HepG2 (cell line): ENCODE data around the gene RBCK1. TPM values are rescaled to one million over a fixed set of nuclear protein-coding genes. Genes with fewer than 3 reads are reported as not detected.

ENCODE experiments used
- ARNT2 ChIP-seq: sonication (generic); formaldehyde crosslinking; IDR thresholded peaks from 2 replicates; pipeline ENCODE4 v1.8.0; 2022; ENCODE audit warnings: mild to moderate bottlenecking, low read depth, missing genetic modification reagents, moderate library complexity
- DPF2 ChIP-seq: sonication (generic); formaldehyde crosslinking; IDR thresholded peaks from 2 replicates; pipeline ENCODE4 v1.4.0; 2020; ENCODE audit warnings: mild to moderate bottlenecking, low read depth, missing genetic modification reagents, borderline replicate concordance
- FOXC1 ChIP-seq: sonication (generic); formaldehyde crosslinking; IDR thresholded peaks from 2 replicates; pipeline ENCODE4 v1.8.0; 2022; ENCODE audit warnings: mild to moderate bottlenecking, missing genetic modification reagents, borderline replicate concordance
- HDAC1 ChIP-seq: sonication (generic); formaldehyde crosslinking; IDR thresholded peaks from 2 replicates; pipeline ENCODE4 v1.5.1; 2020; ENCODE audit warnings: mild to moderate bottlenecking, missing genetic modification reagents
- ISL2 ChIP-seq: sonication (generic); formaldehyde crosslinking; IDR thresholded peaks from 2 replicates; pipeline ENCODE4 v1.5.0; 2020; ENCODE audit warnings: missing genetic modification reagents
- MTF1 ChIP-seq: sonication (generic); formaldehyde crosslinking; IDR thresholded peaks from 2 replicates; pipeline ENCODE4 v1.5.0; 2020; ENCODE audit warnings: missing genetic modification reagents
- NFE2 ChIP-seq: sonication (generic); formaldehyde crosslinking; IDR thresholded peaks from 2 replicates; pipeline ENCODE4 v1.4.0; 2020; ENCODE audit warnings: missing genetic modification reagents
- REPIN1 ChIP-seq: sonication (generic); formaldehyde crosslinking; IDR thresholded peaks from 2 replicates; pipeline ENCODE4 v1.8.0; 2022; ENCODE audit warnings: missing genetic modification reagents, low read depth, mild to moderate bottlenecking, borderline replicate concordance
- SMYD3 ChIP-seq: sonication (generic); formaldehyde crosslinking; IDR thresholded peaks from 2 replicates; pipeline ENCODE4 v1.8.1; 2023; ENCODE audit warnings: mild to moderate bottlenecking, missing genetic modification reagents
- SSRP1 ChIP-seq: IDR thresholded peaks from 2 replicates; pipeline ENCODE4 v1.6.1; 2016; ENCODE audit warnings: control low read depth
- SYNCRIP ChIP-seq: fragments of 200-400 bp; formaldehyde crosslinking; IDR thresholded peaks from 2 replicates; pipeline ENCODE4 v1.6.1; 2018; ENCODE audit warnings: mild to moderate bottlenecking, low read depth, low read length; ENCODE audit not compliant: insufficient read depth
- THAP7 ChIP-seq: sonication (generic); formaldehyde crosslinking; IDR thresholded peaks from 2 replicates; pipeline ENCODE4 v1.8.1; 2023; ENCODE audit warnings: mild to moderate bottlenecking, missing genetic modification reagents
- TRAFD1 ChIP-seq: sonication (generic); formaldehyde crosslinking; IDR thresholded peaks from 2 replicates; pipeline ENCODE4 v1.5.1; 2020; ENCODE audit warnings: missing genetic modification reagents, mild to moderate bottlenecking, borderline replicate concordance
- ZBED4 ChIP-seq: sonication (generic); formaldehyde crosslinking; IDR thresholded peaks from 2 replicates; pipeline ENCODE4 v1.4.0; 2020; ENCODE audit warnings: missing genetic modification reagents, borderline replicate concordance
- ZBTB38 ChIP-seq: sonication (generic); formaldehyde crosslinking; IDR thresholded peaks from 2 replicates; pipeline ENCODE4 v1.5.1; 2020; ENCODE audit warnings: mild to moderate bottlenecking, missing genetic modification reagents
- ZFP36 ChIP-seq: fragments of 150-350 bp; IDR thresholded peaks from 2 replicates; pipeline ENCODE4 v1.6.1; 2018; ENCODE audit warnings: borderline replicate concordance, low read length, low read depth; ENCODE audit not compliant: partially characterized antibody
- ZFX ChIP-seq: sonication (generic); formaldehyde crosslinking; IDR thresholded peaks from 2 replicates; pipeline ENCODE4 v1.4.0; 2020; ENCODE audit warnings: mild to moderate bottlenecking, low read depth, missing genetic modification reagents, moderate library complexity
- ZIK1 ChIP-seq: sonication (generic); formaldehyde crosslinking; IDR thresholded peaks from 2 replicates; pipeline ENCODE4 v1.5.0; 2020; ENCODE audit warnings: mild to moderate bottlenecking, low read depth, missing genetic modification reagents, borderline replicate concordance
- ZKSCAN8 ChIP-seq: IDR thresholded peaks from 2 replicates; pipeline ENCODE4 v1.6.1; 2016; ENCODE audit warnings: borderline replicate concordance, missing genetic modification reagents, missing compliant biosample characterization
- ZNF136 ChIP-seq: sonication (generic); formaldehyde crosslinking; IDR thresholded peaks from 2 replicates; pipeline ENCODE4 v1.8.1; 2022; ENCODE audit warnings: low read depth, mild to moderate bottlenecking, moderate library complexity, missing genetic modification reagents
- ZNF747 ChIP-seq: sonication (generic); formaldehyde crosslinking; IDR thresholded peaks from 2 replicates; pipeline ENCODE4 v1.8.1; 2023; ENCODE audit warnings: missing genetic modification reagents, mild to moderate bottlenecking, borderline replicate concordance
- polyA plus RNA-seq, 8 experiments: library from polyadenylated mRNA; depleted of rRNA in 3 of 8; stranded (reverse) in 7 of 8; unstranded in 1 of 8; fragments of >200 nt; fragmentation: Illumina TruSeq in 4 of 8; extraction: Trizol in 4 of 8; gene quantifications; 2 replicates each; pipeline versions ENCODE4 v1.2.1 to v1.2.3, GENCODE V29; 2011 to 2016; ENCODE audit warnings: low read depth in 4 of 8, missing spikeins in 1 of 8, mixed read lengths in 1 of 8; ENCODE audit not compliant: insufficient read depth in 1 of 8
- total RNA-seq, 5 experiments: library from RNA; depleted of rRNA; stranded (reverse); fragments of >200 nt; fragmentation: Illumina TruSeq; extraction: Trizol; gene quantifications; 2 replicates each; pipeline ENCODE4 v1.2.3, GENCODE V29; 2016; ENCODE audit warnings: low read depth in 1 of 5

The RBCK1 gene
- total and polyA plus RNA-seq, 2 of the 13 experiments (the other 11 are each of a cell fraction or from before 2014, with no cell fraction given): 149 to 215 TPM

- TF ChIP-seq NFE2 (CRISPR knock-in tag) (no peak), ZIK1 (CRISPR knock-in tag) (no peak; the same call in 1 of the 2 replicates), ZBTB38 (CRISPR knock-in tag) (peak; percentile 91), ZBED4 (peak; percentile 81), ZFX (peak; percentile 91), ZFP36 (no peak), ZNF747 (peak; percentile 43; the same call in 1 of the 2 replicates), ISL2 (CRISPR knock-in tag) (peak; percentile 83), FOXC1 (CRISPR knock-in tag) (no peak), ARNT2 (CRISPR knock-in tag) (peak; percentile 76), SMYD3 (CRISPR knock-in tag) (peak; percentile 91), REPIN1 (CRISPR knock-in tag) (peak; percentile 95), SYNCRIP (no peak), TRAFD1 (CRISPR knock-in tag) (peak; percentile 93; the same call in 1 of the 2 replicates), SSRP1 (CRISPR knock-in tag) (peak; percentile 97), DPF2 (CRISPR knock-in tag) (0 out of 2 replicates have a peak, but pooled peaks have one; percentile 11), ZKSCAN8 (CRISPR knock-in tag) (peak; percentile 69), MTF1 (CRISPR knock-in tag) (peak; percentile 36; the same call in 1 of the 2 replicates), THAP7 (CRISPR knock-in tag) (peak; percentile 88; the same call in 1 of the 2 replicates), HDAC1 (CRISPR knock-in tag) (peak; percentile 37; the same call in 1 of the 2 replicates), ZNF136 (peak; percentile 42; the same call in 1 of the 2 replicates)
Observed at GRCh38 chr20:407133-407952, 756 bp upstream of the RBCK1 start (continued).
